ENCODE measurements around the gene EPOP.

The EPOP gene

DNA sequence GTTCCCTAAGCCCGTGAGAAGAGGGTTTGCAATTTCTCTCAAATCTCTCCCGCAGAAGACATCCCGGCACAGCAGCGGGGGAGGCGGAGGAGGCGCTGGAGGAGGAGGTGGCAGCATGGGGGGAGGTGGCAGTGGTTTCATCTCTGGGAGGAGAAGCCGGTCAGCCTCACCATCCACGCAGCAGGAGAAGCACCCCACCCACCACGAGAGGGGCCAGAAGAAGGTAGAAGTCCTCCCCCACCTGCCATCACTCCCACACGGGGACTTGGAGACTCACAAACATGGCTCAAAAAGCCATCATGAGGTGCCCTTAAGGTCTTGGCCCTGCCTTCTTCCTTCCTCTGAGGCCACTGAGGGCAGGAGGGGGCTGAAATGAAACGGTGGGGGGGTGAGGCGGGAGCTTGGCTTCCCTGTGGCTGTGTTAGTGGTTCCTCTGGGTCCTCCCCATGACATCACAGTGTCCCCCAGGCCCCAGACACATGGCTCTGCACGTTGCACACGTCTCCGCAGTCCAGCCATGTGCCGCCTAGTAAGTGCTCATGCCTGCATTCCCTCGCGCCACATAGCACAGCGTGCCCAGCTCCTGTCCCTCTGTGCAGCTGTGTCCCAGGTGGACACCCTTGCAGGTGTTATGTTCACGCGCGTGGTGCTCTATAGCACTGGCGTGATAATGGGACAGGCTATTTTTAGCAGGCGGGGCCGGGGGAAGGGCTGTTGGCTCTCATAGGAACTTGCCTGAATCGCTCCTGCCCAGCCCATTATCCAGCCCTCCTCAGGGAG is 37.2 kb upstream of the EPOP start:
- TF ChIP-seq, protein P1, sequence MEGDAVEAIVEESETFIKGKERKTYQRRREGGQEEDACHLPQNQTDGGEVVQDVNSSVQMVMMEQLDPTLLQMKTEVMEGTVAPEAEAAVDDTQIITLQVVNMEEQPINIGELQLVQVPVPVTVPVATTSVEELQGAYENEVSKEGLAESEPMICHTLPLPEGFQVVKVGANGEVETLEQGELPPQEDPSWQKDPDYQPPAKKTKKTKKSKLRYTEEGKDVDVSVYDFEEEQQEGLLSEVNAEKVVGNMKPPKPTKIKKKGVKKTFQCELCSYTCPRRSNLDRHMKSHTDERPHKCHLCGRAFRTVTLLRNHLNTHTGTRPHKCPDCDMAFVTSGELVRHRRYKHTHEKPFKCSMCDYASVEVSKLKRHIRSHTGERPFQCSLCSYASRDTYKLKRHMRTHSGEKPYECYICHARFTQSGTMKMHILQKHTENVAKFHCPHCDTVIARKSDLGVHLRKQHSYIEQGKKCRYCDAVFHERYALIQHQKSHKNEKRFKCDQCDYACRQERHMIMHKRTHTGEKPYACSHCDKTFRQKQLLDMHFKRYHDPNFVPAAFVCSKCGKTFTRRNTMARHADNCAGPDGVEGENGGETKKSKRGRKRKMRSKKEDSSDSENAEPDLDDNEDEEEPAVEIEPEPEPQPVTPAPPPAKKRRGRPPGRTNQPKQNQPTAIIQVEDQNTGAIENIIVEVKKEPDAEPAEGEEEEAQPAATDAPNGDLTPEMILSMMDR (IDR thresholded peaks at IDR 0.05): no peak
- Histone ChIP-seq H3K9me3 (no peaks in the 10 kb centered on the region), H3K27me3 (no peaks in the 10 kb centered on the region), H3K4me1 (ENCODE audit: control insufficient read depth in 1 of 2, insufficient read depth in 1 of 2, low read depth in 1 of 2, low read length in 1 of 2) (peaks cover 0 to 5% of the 10 kb centered on the region in 2 experiments), H3K36me3 (peaks cover 77% of the 10 kb centered on the region), H3K4me3 (ENCODE audit: low read depth in 1 of 2, low read length in 1 of 2) (no peak overlapping the region), H3K27ac (no peak overlapping the region)

DNA sequence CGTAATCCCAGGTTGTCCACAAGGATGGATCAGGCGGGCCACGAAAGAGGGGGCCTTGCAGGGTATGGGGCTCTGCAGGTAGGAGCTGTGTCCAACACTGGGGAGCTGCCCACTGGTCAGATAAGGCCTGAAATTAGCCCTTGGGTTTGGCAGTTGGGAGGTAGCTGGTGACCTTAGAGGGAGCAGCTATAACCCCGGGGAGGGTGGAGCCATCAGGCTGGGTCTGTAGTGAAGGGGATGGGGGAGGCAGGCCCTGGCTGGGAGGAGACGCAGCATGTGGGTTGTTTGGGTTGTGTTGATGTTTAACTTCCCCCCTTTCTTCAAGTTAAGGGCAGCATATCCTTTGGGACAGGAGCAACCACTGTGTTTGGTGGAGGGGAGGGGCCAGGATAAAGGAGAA is 36.2 kb upstream of the EPOP start:
- peaks cover 67% of the 10 kb centered on the region for H3K36me3 ChIP-seq
- TF ChIP-seq, protein P1 (IDR thresholded peaks at IDR 0.05): no peak
- peaks cover 9 to 15% of the 10 kb centered on the region in 2 experiments for H3K4me1 ChIP-seq (ENCODE audit: control insufficient read depth in 1 of 2, insufficient read depth in 1 of 2, low read depth in 1 of 2, low read length in 1 of 2)
- no peak overlapping the region for H3K27ac ChIP-seq
- no peaks in the 10 kb centered on the region for H3K9me3 ChIP-seq
- H3K27me3 ChIP-seq: peaks cover 9% of the 10 kb centered on the region
- H3K4me3 ChIP-seq (ENCODE audit: low read depth in 1 of 2, low read length in 1 of 2): no peak overlapping the region

DNA sequence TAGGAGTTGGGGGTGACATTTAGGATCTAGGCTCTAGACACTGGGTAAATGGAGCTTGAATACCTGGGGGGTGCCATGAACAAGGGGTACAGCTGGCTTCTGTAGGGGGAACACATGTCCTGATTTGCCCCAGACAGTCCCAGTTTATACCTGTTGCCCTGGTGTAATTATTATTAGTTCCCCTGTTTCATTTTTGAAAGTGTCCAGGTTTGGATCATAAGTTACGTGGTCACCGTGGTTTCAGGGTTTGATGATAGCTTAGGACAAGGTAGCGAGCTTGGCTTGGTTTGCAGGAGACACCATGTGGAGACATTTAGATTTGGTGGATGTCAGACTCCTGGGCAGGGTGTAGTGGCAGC is 35.8 kb upstream of the EPOP start:
- Histone ChIP-seq H3K9me3 (no peaks in the 10 kb centered on the region), H3K4me3 (ENCODE audit: low read depth in 1 of 2, low read length in 1 of 2) (no peak overlapping the region), H3K27ac (no peak overlapping the region), H3K4me1 (ENCODE audit: control insufficient read depth in 1 of 2, insufficient read depth in 1 of 2, low read depth in 1 of 2, low read length in 1 of 2) (peaks cover 12 to 19% of the 10 kb centered on the region in 2 experiments), H3K27me3 (peaks cover 13% of the 10 kb centered on the region), H3K36me3 (peaks cover 63% of the 10 kb centered on the region)
- TF ChIP-seq, protein P1 (IDR thresholded peaks at IDR 0.05): no peak

DNA sequence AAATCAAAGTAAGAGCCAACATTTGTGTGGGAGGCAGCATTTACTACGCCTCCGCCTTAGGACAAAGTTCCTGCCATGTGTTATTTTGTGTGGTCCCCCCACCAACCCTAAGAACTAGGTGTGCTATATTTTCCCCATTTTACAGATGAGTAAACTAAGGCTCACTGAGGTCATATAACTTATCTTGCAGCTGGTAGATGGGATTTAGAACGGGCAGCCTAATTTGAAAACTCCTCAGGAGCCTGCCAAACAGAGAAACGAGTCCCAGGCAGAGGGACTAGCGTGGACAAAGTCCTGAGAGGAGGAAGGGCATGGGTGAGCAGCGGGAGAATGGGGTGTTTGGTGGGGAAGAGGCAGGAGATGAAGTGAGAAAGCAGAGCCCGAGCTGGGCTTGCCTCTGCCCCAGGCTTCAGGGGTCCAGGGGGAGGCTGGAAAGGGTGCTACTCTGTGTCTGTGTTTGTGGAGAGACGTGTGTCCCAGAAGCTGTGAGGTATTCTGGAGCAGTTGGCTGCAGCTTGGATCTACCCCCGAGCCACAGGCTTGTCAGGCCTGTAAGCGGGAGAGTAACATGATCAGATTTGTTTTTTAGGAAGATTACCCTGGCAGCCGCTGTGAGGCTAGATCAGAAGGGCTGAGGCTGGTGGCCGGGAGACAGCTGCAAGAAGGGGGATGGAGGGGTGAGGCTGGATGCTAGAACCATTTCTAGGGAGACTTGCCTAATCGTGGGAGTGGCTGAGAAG is 35.3 kb upstream of the EPOP start:
- Histone ChIP-seq H3K9me3 (no peaks in the 10 kb centered on the region), H3K27ac (no peak overlapping the region), H3K4me1 (ENCODE audit: control insufficient read depth in 1 of 2, insufficient read depth in 1 of 2, low read depth in 1 of 2, low read length in 1 of 2) (peaks cover 12 to 19% of the 10 kb centered on the region in 2 experiments), H3K27me3 (peaks cover 14% of the 10 kb centered on the region), H3K4me3 (ENCODE audit: low read depth in 1 of 2, low read length in 1 of 2) (no peak overlapping the region), H3K36me3 (peaks cover 57% of the 10 kb centered on the region)
- TF ChIP-seq, protein P1 (IDR thresholded peaks at IDR 0.05): no peak

DNA sequence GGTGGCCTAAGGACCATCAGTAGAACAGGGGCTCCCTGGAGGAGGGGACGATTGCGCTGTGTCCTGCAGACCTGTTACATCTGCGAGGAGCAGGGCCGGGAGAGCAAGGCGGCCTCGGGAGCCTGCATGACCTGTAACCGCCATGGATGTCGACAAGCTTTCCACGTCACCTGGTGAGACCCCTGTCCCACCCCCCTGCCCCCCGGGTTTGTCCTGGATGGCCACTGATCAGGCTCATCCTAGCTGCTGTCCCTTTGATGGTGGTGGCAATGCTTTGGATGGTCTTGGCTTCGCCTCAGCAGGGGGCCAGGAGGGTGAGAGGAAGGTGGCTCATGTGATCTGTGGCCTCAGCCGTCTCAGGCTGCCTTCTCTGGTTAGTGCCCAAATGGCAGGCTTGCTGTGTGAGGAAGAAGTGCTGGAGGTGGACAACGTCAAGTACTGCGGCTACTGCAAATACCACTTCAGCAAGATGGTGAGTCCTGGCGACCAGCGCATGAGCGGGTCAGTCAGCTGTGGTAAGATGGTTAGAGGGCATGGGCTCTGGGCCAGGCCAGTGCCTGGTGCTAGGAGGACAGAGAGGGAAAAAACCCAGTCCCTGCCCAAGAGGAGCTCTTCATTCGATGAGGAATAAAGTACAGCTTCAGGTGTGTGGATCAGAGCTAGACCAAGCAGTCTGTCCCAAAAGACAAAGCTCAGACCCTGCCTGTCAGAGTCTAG is 34.5 kb upstream of the EPOP start:
- Histone ChIP-seq H3K27ac (no peak overlapping the region), H3K9me3 (no peaks in the 10 kb centered on the region), H3K36me3 (peaks cover 52% of the 10 kb centered on the region), H3K4me1 (ENCODE audit: control insufficient read depth in 1 of 2, insufficient read depth in 1 of 2, low read depth in 1 of 2, low read length in 1 of 2) (peaks cover 16 to 24% of the 10 kb centered on the region in 2 experiments), H3K27me3 (peaks cover 14% of the 10 kb centered on the region), H3K4me3 (ENCODE audit: low read depth in 1 of 2, low read length in 1 of 2) (no peak overlapping the region)
- TF ChIP-seq, protein P1 (IDR thresholded peaks at IDR 0.05): no peak
